ENCODE data around the gene PDZD11.
"Not testable (repeated sequence)": the region's sequence is repeated elsewhere in the genome, so short reads cannot be mapped to it uniquely, and the experiment has no call there.

Gene PDZD11

DNA sequence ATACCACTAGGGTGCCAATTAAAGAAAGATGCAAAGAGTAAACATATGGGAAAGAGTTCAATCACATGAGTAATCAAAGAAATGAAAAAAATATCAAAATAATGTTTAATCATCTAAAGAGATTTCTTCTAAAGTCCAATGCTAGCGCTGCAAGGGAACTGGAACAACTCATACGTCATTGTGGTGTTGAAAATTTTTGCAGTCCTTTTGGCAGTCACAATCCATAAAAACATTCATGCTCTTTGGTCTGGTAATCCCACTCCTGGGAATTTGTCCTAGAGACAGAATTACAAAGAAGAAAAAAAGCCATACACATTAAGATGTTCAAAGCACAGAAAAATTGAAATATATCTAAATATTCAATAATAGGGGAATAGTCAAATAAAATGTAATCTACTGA is 34.3 kb downstream of the PDZD11 start:
- no peak for DNase-seq

DNA sequence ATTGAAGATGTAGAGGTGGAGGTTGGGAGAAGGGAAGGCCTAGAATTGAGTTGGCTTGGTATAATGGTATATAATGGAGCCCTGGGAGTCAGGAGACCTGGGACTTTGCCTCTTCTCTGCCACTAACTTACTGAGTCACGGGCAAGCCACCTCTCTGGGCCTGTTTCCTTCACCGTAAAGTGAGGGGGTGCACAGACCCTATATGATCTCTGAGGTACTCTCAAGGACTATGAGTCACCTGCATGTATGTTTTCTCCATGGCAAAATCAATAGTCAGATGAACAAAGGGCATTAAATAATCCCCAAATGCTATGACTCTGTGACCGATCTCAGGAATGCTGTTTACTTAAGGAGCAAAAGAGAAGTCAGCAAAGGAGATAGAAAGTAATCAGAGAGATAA is 34.8 kb downstream of the PDZD11 start:
- DNase-seq: no peak

DNA sequence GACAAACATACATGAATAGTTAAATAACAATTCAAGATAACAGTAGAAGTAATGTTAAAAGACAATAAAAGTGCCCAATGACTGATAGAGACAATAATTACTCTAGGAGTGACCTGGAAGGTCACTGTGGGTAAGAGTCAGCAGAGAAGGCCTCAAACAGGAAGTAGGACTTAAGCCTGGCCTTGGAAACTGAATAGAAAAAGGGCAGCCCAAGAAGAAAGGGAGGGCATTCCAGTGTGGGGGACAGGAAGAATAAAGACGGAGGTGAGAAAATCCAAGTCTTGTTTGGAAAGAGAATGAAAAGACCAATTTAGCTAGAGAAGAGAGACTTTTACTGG is 35.7 kb downstream of the PDZD11 start:
- no peak for DNase-seq

DNA sequence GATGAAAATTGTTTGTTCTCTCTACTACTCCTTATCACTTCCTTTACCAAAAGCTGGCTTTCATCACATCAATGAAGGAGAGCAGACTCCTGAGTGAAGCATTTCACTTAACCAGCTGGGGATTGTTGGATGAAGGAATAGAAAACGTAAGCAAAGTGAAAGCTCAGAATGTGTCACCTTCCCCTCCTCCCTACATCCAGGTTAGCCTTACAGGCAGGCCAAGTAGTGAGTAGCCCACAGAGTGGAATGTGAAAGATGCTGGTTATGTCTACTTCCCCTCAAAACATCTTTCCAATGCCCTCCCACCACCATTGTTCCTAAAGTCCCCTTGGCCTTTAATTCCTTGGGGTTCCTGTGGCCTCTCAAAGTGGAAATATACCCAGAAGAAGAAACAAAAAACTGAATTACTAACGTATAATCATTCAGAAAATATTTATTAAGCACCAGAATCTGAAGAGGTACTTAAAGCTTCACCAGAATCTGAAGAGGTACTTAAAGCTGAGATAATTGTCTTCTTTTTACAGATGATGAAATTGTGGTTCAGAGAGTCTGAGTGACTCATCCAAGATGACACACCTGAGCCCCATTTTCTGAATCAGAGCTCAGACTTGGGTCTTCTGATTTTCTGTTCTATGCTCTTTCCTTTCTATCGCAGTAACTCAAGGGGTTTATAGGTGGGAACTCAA is 36.2 kb downstream of the PDZD11 start:
- no peak for DNase-seq

DNA sequence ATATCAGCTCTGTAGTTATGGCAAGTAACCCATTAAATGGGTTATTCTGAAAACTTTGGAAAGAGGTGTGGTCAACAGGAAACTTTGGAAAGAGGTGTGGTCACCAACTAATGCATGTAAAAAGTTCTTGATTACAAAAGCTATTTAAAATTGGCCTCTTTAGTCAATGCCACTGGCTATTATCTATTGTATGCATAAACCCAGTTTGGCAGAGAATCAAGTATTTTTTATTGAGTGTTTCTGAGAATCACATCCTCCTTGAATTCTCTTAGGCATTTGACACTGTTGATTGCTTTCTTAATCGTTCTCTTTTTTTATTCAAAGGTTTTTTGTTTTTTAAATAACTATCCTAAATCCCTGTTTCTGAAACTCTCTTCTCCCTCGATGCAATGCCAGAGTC is 37.2 kb downstream of the PDZD11 start:
- DNase-seq: no peak

DNA sequence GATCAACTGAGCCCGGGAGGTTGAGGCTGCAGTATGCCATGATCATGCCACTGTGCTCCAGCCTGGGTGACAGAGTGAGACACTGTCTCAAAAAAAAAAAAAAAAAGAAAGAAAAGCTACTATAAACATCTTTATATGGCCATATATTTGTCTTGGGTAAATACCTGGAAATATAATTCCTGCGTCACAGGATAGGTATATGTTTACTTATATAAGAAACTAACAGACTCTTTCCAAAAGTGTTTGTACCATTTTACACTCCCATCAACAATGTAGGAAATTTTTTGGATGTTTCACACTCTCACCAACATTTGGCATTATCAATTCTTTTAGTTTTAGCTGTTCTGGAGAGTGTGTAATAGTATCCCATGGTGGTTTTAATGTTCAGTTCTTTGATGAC is 42.5 kb downstream of the PDZD11 start:
- DNase-seq: no peak

DNA sequence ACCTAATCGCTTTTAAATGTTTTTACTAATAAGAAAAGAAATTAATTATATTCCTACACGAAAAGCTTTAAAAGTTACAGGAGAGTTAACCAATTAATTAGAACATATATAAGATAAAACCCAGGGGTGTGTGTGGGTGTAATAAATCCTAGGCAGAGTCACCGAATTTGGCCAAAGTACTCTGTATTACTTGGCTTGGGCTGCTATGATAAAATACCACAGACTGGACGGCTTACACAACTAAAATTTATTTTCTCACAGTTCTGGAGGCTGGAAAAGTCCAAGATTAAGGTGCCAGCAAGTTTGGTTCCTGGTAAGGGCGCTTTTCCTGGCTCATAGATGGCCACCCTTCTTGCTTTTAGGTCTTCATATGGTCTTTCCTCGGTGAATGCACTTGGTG is 44.8 kb downstream of the PDZD11 start:
- no peak for DNase-seq

DNA sequence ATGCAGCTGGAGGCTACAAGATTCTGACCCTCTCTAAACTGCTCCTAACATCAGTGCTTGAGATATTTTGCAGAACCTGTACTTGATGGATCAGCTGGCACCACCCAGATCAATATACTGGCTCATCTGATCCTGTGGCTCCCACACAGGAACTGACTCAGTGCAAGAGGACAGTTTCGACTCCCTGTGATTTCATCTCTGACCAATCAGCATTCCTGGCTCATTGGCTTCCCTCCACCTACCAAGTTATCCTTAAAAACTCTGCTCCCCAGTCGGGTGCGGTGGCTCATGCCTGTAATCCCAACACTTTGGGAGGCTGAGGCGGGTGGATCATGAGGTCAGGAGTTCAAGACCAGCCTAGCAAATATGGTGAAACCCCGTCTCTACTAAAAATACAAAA is 46.1 kb downstream of the PDZD11 start:
- DNase-seq: not testable (repeated sequence)

DNA sequence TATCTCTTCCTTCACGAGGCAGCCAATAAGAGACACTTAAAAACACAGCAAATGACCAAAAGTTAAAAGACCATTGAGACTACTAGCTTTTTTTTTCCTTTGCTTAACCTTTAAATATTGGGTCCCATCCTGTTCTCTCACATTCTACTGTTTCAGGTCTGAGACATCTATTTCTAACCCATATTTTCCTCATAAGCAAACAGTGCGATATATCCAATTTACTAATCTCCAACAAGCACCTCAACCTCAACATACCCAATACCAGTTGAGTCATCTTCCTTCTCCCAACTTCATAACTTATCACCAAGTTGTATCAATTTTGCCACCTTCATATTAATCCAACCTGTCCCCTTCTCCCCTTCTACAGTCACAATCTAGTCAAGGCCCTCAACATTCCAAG is 48.2 kb downstream of the PDZD11 start:
- no peak for DNase-seq

DNA sequence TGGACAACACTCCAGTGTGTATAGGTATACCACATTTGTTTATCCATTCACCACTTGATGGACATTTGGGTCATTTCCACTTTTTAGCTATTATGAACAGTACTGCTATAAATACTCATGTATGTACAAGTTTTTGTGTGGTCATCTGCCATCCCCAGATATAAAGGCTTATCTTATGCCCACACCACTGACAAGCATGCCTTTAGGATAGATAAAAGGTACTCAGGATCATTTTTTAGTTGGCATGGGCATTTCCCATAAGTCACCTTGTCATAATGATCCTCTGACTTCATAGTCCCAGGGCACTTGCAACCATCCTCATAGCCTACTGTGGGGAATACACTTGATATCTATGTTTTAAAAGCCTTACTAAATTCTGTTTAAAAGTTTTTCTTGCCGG is 49.0 kb downstream of the PDZD11 start:
- no peak for DNase-seq

Data from activated CD4-positive, alpha-beta T cell treated with anti-CD3 and anti-CD28 coated beads, Interleukin-2, amount 50 U/mL, for 4 hours (primary cell).